LNCAP (cell line): ENCODE measurements around the gene NME5.

ENCODE experiments used
- CTCF ChIP-seq: fragments of 450-650 bp; IDR thresholded peaks from 2 replicates; pipeline ENCODE4 v1.5.1; 2017; ENCODE audit warnings: mild to moderate bottlenecking

NME5 gene

GRCh38 chr5:138092301-138092700 is 46.9 kb downstream of the NME5 start:
- TF ChIP-seq CTCF, result no peak

GRCh38 chr5:138091685-138092084 is 47.5 kb downstream of the NME5 start:
- TF ChIP-seq CTCF, result no peak

- no peak for TF ChIP-seq CTCF
Measured at GRCh38 chr5:138083702-138084101, 55.5 kb downstream of the NME5 start, which contains the start of gene WNT8A. TSS of gene WNT8A (plus strand) at chr5:138084033. CDS start at chr5:138084128, 95 bp downstream.

- TF ChIP-seq CTCF, result no peak
Measured at GRCh38 chr5:138082033-138082432, 57.2 kb downstream of the NME5 start.

- TF ChIP-seq CTCF, result no peak
Measured at GRCh38 chr5:138078006-138078643, 61.1 kb downstream of the NME5 start.

- peak; percentile 83 for TF ChIP-seq CTCF
Measured at GRCh38 chr5:138077064-138077696, 62.0 kb downstream of the NME5 start.

GRCh38 chr5:138068742-138069600 is 70.3 kb downstream of the NME5 start:
- TF ChIP-seq CTCF, result peak; percentile 83
